Measurements from ENCODE around the gene KIR3DL2.
"Not testable (repeated sequence)": the region's sequence is repeated elsewhere in the genome, so short reads cannot be mapped to it uniquely, and the experiment has no call there.

- TF ChIP-seq, protein P1, sequence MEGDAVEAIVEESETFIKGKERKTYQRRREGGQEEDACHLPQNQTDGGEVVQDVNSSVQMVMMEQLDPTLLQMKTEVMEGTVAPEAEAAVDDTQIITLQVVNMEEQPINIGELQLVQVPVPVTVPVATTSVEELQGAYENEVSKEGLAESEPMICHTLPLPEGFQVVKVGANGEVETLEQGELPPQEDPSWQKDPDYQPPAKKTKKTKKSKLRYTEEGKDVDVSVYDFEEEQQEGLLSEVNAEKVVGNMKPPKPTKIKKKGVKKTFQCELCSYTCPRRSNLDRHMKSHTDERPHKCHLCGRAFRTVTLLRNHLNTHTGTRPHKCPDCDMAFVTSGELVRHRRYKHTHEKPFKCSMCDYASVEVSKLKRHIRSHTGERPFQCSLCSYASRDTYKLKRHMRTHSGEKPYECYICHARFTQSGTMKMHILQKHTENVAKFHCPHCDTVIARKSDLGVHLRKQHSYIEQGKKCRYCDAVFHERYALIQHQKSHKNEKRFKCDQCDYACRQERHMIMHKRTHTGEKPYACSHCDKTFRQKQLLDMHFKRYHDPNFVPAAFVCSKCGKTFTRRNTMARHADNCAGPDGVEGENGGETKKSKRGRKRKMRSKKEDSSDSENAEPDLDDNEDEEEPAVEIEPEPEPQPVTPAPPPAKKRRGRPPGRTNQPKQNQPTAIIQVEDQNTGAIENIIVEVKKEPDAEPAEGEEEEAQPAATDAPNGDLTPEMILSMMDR (IDR thresholded peaks at IDR 0.05; ENCODE audit: borderline replicate concordance, extremely low read depth, low read length, poor library complexity, severe bottlenecking) = not testable (repeated sequence)
- not testable (repeated sequence) for TF ChIP-seq EZH2 (IDR thresholded peaks at IDR 0.05; ENCODE audit: borderline replicate concordance, low read depth, low read length, severe bottlenecking)
Measured at GRCh38 chr19:54824416-54824815, 25.8 kb upstream of the KIR3DL2 start.
